ENCODE data around the gene LOXHD1.

LOXHD1 gene

GRCh38 chr18:46566111-46566510 is 90.9 kb downstream of the LOXHD1 start:
- ChIA-PET CTCF (no interaction called here), POLR2A (no interaction called here)
- no peak for TF ChIP-seq CTCF (IDR thresholded peaks at IDR 0.05; ENCODE audit: insufficient read depth, low read length, missing control alignments)
- no peak for DNase-seq (ENCODE audit: low read depth, low spot score)
- H3K4me3 ChIP-seq (ENCODE audit: low read depth, low read length), result no peak overlapping the region

GRCh38 chr18:46565256-46565655 is 91.8 kb downstream of the LOXHD1 start:
- no peak for DNase-seq (ENCODE audit: low read depth, low spot score)
- TF ChIP-seq CTCF (IDR thresholded peaks at IDR 0.05; ENCODE audit: insufficient read depth, low read length, missing control alignments), result no peak
- ChIA-PET POLR2A (no interaction called here), CTCF (no interaction called here)
- no peak overlapping the region for H3K4me3 ChIP-seq (ENCODE audit: low read depth, low read length)

- POLR2A ChIA-PET, result no interaction called here
- no peak for TF ChIP-seq CTCF (IDR thresholded peaks at IDR 0.05; ENCODE audit: insufficient read depth, low read length, missing control alignments)
- no peak overlapping the region for H3K4me3 ChIP-seq (ENCODE audit: low read depth, low read length)
- no peak for DNase-seq (ENCODE audit: low read depth, low spot score)
- CTCF ChIA-PET, result no interaction called here
These were observed 93.7 kb downstream of the LOXHD1 start for GRCh38 chr18:46563317-46563716.

GRCh38 chr18:46562674-46563192 is 94.3 kb downstream of the LOXHD1 start:
- ChIA-PET POLR2A (no interaction called here), CTCF (no interaction called here)
- H3K4me3 ChIP-seq (ENCODE audit: low read depth, low read length), result no peak overlapping the region
- no peak for DNase-seq (ENCODE audit: low read depth, low spot score)
- no peak for TF ChIP-seq CTCF (IDR thresholded peaks at IDR 0.05; ENCODE audit: insufficient read depth, low read length, missing control alignments)

GRCh38 chr18:46560671-46561045 is 96.4 kb downstream of the LOXHD1 start:
- no peak overlapping the region for H3K4me3 ChIP-seq (ENCODE audit: low read depth, low read length)
- ChIA-PET CTCF (no interaction called here), POLR2A (no interaction called here)
- DNase-seq (ENCODE audit: low read depth, low spot score), result no peak
- no peak for TF ChIP-seq CTCF (IDR thresholded peaks at IDR 0.05; ENCODE audit: insufficient read depth, low read length, missing control alignments)

GRCh38 chr18:46559946-46560670 is 96.9 kb downstream of the LOXHD1 start:
- no peak for DNase-seq (ENCODE audit: low read depth, low spot score)
- H3K4me3 ChIP-seq (ENCODE audit: low read depth, low read length), result no peak overlapping the region
- CTCF ChIA-PET, result no interaction called here
- POLR2A ChIA-PET, result no interaction called here
- TF ChIP-seq CTCF (IDR thresholded peaks at IDR 0.05; ENCODE audit: insufficient read depth, low read length, missing control alignments), result no peak
